Kidney (tissue), 14 donors: Measurements from ENCODE around the gene STAT1. TPM values are rescaled to one million over a fixed set of nuclear protein-coding genes. Genes with fewer than 3 reads are reported as not detected.

Experiments
- DNase-seq, 5 donors: peaks; one replicate each; pipeline ENCODE4 v3.0.0-alpha.2; 2013 to 2020
- FAIRE-seq: peaks from 2 replicates; lab custom pipeline; 2012; peaks lifted over from hg19 to GRCh38; lab: Jason Lieb, UNC
- H3K27ac ChIP-seq, 2 donors: one replicate each; pipeline ENCODE4 v1.7.0; 2013; ENCODE audit warnings: low read depth in 2 of 2, low read length in 2 of 2, inconsistent platforms in 1 of 2
- H3K27me3 ChIP-seq: one replicate; pipeline ENCODE4 v1.7.1; 2013; ENCODE audit warnings: low read length, inconsistent platforms; ENCODE audit not compliant: control insufficient read depth, insufficient read depth
- H3K36me3 ChIP-seq, 3 donors: one replicate each; pipeline versions ENCODE4 v1.7.0 to v1.7.1; 2013; ENCODE audit warnings: low read length in 3 of 3, control low read depth in 1 of 3, inconsistent platforms in 1 of 3; ENCODE audit not compliant: insufficient read depth in 3 of 3, control insufficient read depth in 2 of 3
- H3K4me1 ChIP-seq, 3 donors: one replicate each; pipeline versions ENCODE4 v1.7.0 to v1.7.1; 2013; ENCODE audit warnings: low read length in 3 of 3, inconsistent platforms in 1 of 3, low read depth in 1 of 3; ENCODE audit not compliant: control insufficient read depth in 2 of 3, insufficient read depth in 2 of 3
- H3K4me3 ChIP-seq, 3 donors: one replicate each; pipeline versions ENCODE4 v1.7.0 to v1.8.1; 2013; ENCODE audit warnings: low read length in 3 of 3, control low read depth in 1 of 3, inconsistent platforms in 1 of 3
- H3K9ac ChIP-seq, 3 donors: one replicate each; pipeline versions ENCODE4 v1.7.0 to v1.7.1; 2013; ENCODE audit warnings: low read length in 3 of 3, control low read depth in 1 of 3, inconsistent platforms in 1 of 3
- H3K9me3 ChIP-seq, 3 donors: one replicate each; pipeline versions ENCODE4 v1.7.0 to v1.7.1; 2013; ENCODE audit warnings: low read length in 3 of 3, control low read depth in 1 of 3, inconsistent platforms in 1 of 3; ENCODE audit not compliant: control insufficient read depth in 2 of 3, insufficient read depth in 1 of 3
- CTCF ChIP-seq: IDR thresholded peaks from 3 replicates; pipeline ENCODE4 v1.5.1; 2012; ENCODE audit warnings: mild to moderate bottlenecking, moderate library complexity, borderline replicate concordance; ENCODE audit not compliant: insufficient read depth; ENCODE audit errors: extremely low read depth
- intact Hi-C: fragments of 100-400 bp; cut with DNase I; formaldehyde crosslinking; loops from one replicate; pipeline ENCODE4 v1.11.1; 2022
- polyA plus RNA-seq: library from polyadenylated mRNA; stranded (reverse); fragments of 350-450 nt; fragmentation: Illumina TruSeq; extraction: RNeasy Lipid Tissue Mini Kit (QIAGEN cat#74804); gene quantifications from one replicate; pipeline ENCODE4 v1.2.3, GENCODE V29; 2014; ENCODE audit warnings: low read depth, low replicate concordance; ENCODE audit not compliant: insufficient read depth
- total RNA-seq: library from RNA; stranded (reverse); fragmentation: NEBNext Ultra II Directional; extraction: Animal tissue kit (Norgen Biotek cat#: 25700); gene quantifications from one replicate; pipeline ENCODE4 v1.2.1, GENCODE V29; 2021
- donor health status: control.
- donor health status: control.
- donor health status: control.
- donor health status: control.
- donor health status: control.
- donor health status: DM: yes; HTN: yes; CAD: no.
- donor health status: Normal renal cell carcinoma (clear cell type).

The STAT1 gene
- total and polyA plus RNA-seq, 2 donors from 2014 or later: 37.5 to 121 TPM

GRCh38 chr2:190943706-190944105 is 70.3 kb downstream of the STAT1 start:
- peaks cover 7 to 37% (median 13%) of the 10 kb centered on the region in 3 donors for H3K4me1 ChIP-seq
- no peak for DNase-seq
- no peak overlapping the region for H3K4me3 ChIP-seq
- H3K27ac ChIP-seq: no peak overlapping the region
- H3K9ac ChIP-seq: no peak overlapping the region
- FAIRE-seq: no peak
- intact Hi-C loops: no loop called here
- TF ChIP-seq CTCF: no peak
- H3K27me3 ChIP-seq: no peaks in the 10 kb centered on the region
- no peaks in the 10 kb centered on the region for H3K9me3 ChIP-seq
- H3K36me3 ChIP-seq: no peaks in the 10 kb centered on the region

- FAIRE-seq (no peak), DNase-seq (no peak)
- Histone ChIP-seq H3K36me3 (no peaks in the 10 kb centered on the region), H3K4me3 (no peak overlapping the region), H3K9ac (no peak overlapping the region), H3K27me3 (no peaks in the 10 kb centered on the region), H3K9me3 (no peaks in the 10 kb centered on the region), H3K4me1 (peaks cover 3 to 36% (median 7%) of the 10 kb centered on the region in 3 donors), H3K27ac (peak overlapping the region in 1 of 2 donors; percentile 1)
- TF ChIP-seq CTCF: no peak
- intact Hi-C loops: no loop called here
Observed at GRCh38 chr2:190942697-190943096, 71.3 kb downstream of the STAT1 start.

DNA sequence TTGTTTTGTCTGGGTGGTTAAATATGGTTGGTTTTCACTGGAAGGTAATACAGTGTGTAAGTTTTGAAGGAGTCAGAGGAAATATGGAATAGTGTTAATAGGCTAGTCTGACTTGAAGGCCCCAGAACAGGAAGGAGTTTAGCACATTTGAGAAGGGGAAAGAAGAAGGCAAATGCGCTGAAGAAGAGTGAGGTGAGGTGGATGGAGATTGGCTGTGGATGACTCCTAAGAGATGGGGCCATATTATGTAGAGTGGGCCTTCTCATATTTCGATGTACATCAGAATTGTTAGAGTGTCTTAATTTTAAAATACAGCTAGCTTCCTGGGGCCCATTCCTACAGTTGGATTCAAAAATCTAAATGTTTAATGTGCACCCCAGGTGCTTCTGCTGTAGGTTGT is 72.4 kb downstream of the STAT1 start:
- Histone ChIP-seq H3K4me3 (no peak overlapping the region), H3K4me1 (peaks cover 3 to 25% (median 4%) of the 10 kb centered on the region in 3 donors), H3K9ac (no peak overlapping the region), H3K9me3 (no peaks in the 10 kb centered on the region), H3K27ac (no peak overlapping the region), H3K36me3 (no peaks in the 10 kb centered on the region), H3K27me3 (no peaks in the 10 kb centered on the region)
- FAIRE-seq (no peak), DNase-seq (no peak)
- no peak for TF ChIP-seq CTCF
- intact Hi-C loops: no loop called here

- H3K9me3 ChIP-seq: no peaks in the 10 kb centered on the region
- peak overlapping the region in 1 of 2 donors; percentile 1 for H3K27ac ChIP-seq
- H3K4me3 ChIP-seq: no peak overlapping the region
- peak; percentile 56 for FAIRE-seq
- no peak overlapping the region for H3K9ac ChIP-seq
- peaks cover 3 to 30% (median 4%) of the 10 kb centered on the region in 3 donors for H3K4me1 ChIP-seq
- no peaks in the 10 kb centered on the region for H3K27me3 ChIP-seq
- DNase-seq: peak in 1 of 5 donors; percentile 38
- no peak for TF ChIP-seq CTCF
- H3K36me3 ChIP-seq: no peaks in the 10 kb centered on the region
- intact Hi-C loops: no loop called here
Observed at GRCh38 chr2:190940454-190940853, 73.5 kb downstream of the STAT1 start.
